HepG2 (cell line): ENCODE results near the gene SLC29A2. TPM values are rescaled to one million over a fixed set of nuclear protein-coding genes. Genes with fewer than 3 reads are reported as not detected.

Experiments used
- BATF2 ChIP-seq: sonication (generic); formaldehyde crosslinking; IDR thresholded peaks from 2 replicates; pipeline ENCODE4 v1.8.0; 2022; ENCODE audit warnings: mild to moderate bottlenecking, missing genetic modification reagents, moderate library complexity
- BRCA1 ChIP-seq: sonication (generic); formaldehyde crosslinking; IDR thresholded peaks from 2 replicates; pipeline ENCODE4 v1.4.0; 2020; ENCODE audit warnings: missing genetic modification reagents
- CTCF ChIP-seq: sonication (generic); formaldehyde crosslinking; IDR thresholded peaks from 2 replicates; pipeline ENCODE4 v1.5.0; 2020; ENCODE audit warnings: mild to moderate bottlenecking, missing genetic modification reagents, moderate library complexity
- KAT8 ChIP-seq: IDR thresholded peaks from 2 replicates; pipeline ENCODE4 v1.6.1; 2016; ENCODE audit warnings: missing genetic modification reagents, missing compliant biosample characterization
- MAZ ChIP-seq, 2 experiments: sonication (generic) in 1 of 2; formaldehyde crosslinking in 1 of 2; IDR thresholded peaks; 2 replicates each; pipeline versions ENCODE4 v1.5.0 to v1.6.1; 2012 to 2020; ENCODE audit warnings: low read depth in 2 of 2, mild to moderate bottlenecking in 2 of 2, borderline replicate concordance in 1 of 2, improper control_type of control experiment in 1 of 2, low read length in 1 of 2, missing genetic modification reagents in 1 of 2, moderate library complexity in 1 of 2
- MTF2 ChIP-seq: sonication (generic); formaldehyde crosslinking; IDR thresholded peaks from 2 replicates; pipeline ENCODE4 v1.5.0; 2020; ENCODE audit warnings: missing genetic modification reagents, borderline replicate concordance
- PATZ1 ChIP-seq: sonication (generic); formaldehyde crosslinking; IDR thresholded peaks from 2 replicates; pipeline ENCODE4 v1.4.0; 2020; ENCODE audit warnings: missing genetic modification reagents
- SRSF1 ChIP-seq: fragments of 200-400 bp; formaldehyde crosslinking; optimal IDR thresholded peaks from 2 replicates; pipeline ENCODE3; 2017; ENCODE audit warnings: mild to moderate bottlenecking, low read depth, low read length, moderate library complexity
- ZBTB20 ChIP-seq: sonication (generic); formaldehyde crosslinking; IDR thresholded peaks from 2 replicates; pipeline ENCODE4 v1.8.1; 2023; ENCODE audit warnings: missing genetic modification reagents, low read depth, mild to moderate bottlenecking, borderline replicate concordance
- ZEB1 ChIP-seq: IDR thresholded peaks from 2 replicates; pipeline ENCODE4 v1.6.1; 2012; ENCODE audit warnings: mild to moderate bottlenecking, low read depth, inconsistent platforms; ENCODE audit not compliant: insufficient replicate concordance
- ZNF234 ChIP-seq: sonication (generic); formaldehyde crosslinking; conservative IDR thresholded peaks from 2 replicates; pipeline ENCODE4 v1.5.1; 2020; ENCODE audit warnings: mild to moderate bottlenecking, missing genetic modification reagents
- ZNF329 ChIP-seq: sonication (generic); formaldehyde crosslinking; IDR thresholded peaks from 2 replicates; pipeline ENCODE4 v1.9.0; 2021; ENCODE audit warnings: low read depth, mild to moderate bottlenecking, missing genetic modification reagents
- ZNF343 ChIP-seq: sonication (generic); formaldehyde crosslinking; IDR thresholded peaks from 2 replicates; pipeline ENCODE4 v1.4.0; 2020; ENCODE audit warnings: mild to moderate bottlenecking, missing genetic modification reagents
- ZNF501 ChIP-seq: sonication (generic); formaldehyde crosslinking; IDR thresholded peaks from 2 replicates; pipeline ENCODE4 v1.5.1; 2020; ENCODE audit warnings: mild to moderate bottlenecking, moderate library complexity, missing genetic modification reagents
- ZNF678 ChIP-seq: sonication (generic); formaldehyde crosslinking; IDR thresholded peaks from 2 replicates; pipeline ENCODE4 v1.4.0; 2020; ENCODE audit warnings: mild to moderate bottlenecking, missing genetic modification reagents
- ZNF776 ChIP-seq: sonication (generic); formaldehyde crosslinking; IDR thresholded peaks from 2 replicates; pipeline ENCODE4 v1.4.0; 2020; ENCODE audit warnings: mild to moderate bottlenecking, missing genetic modification reagents
- ZNF839 ChIP-seq: sonication (generic); formaldehyde crosslinking; IDR thresholded peaks from 2 replicates; pipeline ENCODE4 v1.4.0; 2020; ENCODE audit warnings: missing genetic modification reagents, mild to moderate bottlenecking, borderline replicate concordance
- polyA plus RNA-seq, 8 experiments: library from polyadenylated mRNA; depleted of rRNA in 3 of 8; stranded (reverse) in 7 of 8; unstranded in 1 of 8; fragments of >200 nt; fragmentation: Illumina TruSeq in 4 of 8; extraction: Trizol in 4 of 8; gene quantifications; 2 replicates each; pipeline versions ENCODE4 v1.2.1 to v1.2.3, GENCODE V29; 2011 to 2016; ENCODE audit warnings: low read depth in 4 of 8, missing spikeins in 1 of 8, mixed read lengths in 1 of 8; ENCODE audit not compliant: insufficient read depth in 1 of 8
- total RNA-seq, 5 experiments: library from RNA; depleted of rRNA; stranded (reverse); fragments of >200 nt; fragmentation: Illumina TruSeq; extraction: Trizol; gene quantifications; 2 replicates each; pipeline ENCODE4 v1.2.3, GENCODE V29; 2016; ENCODE audit warnings: low read depth in 1 of 5
- TF ChIP-seq, protein P1 (sequence below): sonication (generic); formaldehyde crosslinking; IDR thresholded peaks from 2 replicates; pipeline ENCODE4 v1.4.0; 2020; ENCODE audit warnings: mild to moderate bottlenecking, low read depth, missing genetic modification reagents
- TF ChIP-seq, protein P2 (sequence below): sonication (generic); formaldehyde crosslinking; IDR thresholded peaks from 2 replicates; pipeline ENCODE4 v1.5.0; 2020; ENCODE audit warnings: missing genetic modification reagents

Gene SLC29A2
- total and polyA plus RNA-seq, 2 of the 13 experiments (the other 11 are each of a cell fraction or from before 2014, with no cell fraction given): 0.63 to 0.66 TPM

DNA sequence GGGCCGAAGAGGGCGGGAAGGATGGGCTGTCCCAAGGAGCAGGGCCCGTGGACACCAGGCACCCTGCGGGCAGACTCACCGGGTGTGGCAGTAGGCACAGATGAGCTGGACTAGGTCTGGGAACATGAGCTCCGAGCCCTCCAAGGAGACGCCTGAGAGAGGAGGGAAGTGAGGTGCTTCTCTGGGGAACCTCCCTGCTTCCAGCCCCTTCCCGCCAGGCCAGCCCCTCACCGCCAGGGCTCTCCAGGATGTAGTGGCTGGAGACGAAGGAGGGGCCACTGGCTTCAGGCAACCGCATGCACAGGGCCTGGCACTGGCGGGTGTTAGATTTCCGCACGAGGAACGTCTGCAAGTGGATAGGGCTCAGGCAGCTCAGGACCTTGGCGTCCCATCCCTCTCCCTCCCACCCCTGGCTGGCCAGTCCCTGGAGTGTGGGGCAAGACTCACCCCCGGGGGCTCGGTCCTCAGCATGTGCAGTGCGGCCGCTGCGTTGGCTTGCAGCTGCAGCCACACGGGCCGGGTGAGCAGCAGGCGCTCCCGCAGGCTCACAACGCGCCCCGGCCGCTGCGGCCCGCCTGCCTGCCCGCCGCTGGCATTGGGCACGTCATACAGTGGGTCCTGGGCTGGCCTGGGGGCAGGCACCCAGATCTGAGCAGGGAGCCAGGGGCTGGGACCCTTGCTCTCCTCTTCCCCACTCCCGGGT, 35.9 kb downstream of the SLC29A2 start (continued):
- no peak for TF ChIP-seq KAT8 (CRISPR knock-in tag)
- no peak for TF ChIP-seq ZNF839 (CRISPR knock-in tag)
- TF ChIP-seq MAZ (IDR thresholded peaks at IDR 0.05; ENCODE audit: borderline replicate concordance, low read depth, low read length): no peak
- no peak for TF ChIP-seq MAZ (CRISPR knock-in tag; IDR thresholded peaks at IDR 0.05; ENCODE audit: low read depth)
- TF ChIP-seq MTF2 (CRISPR knock-in tag): no peak
- TF ChIP-seq ZNF501 (CRISPR knock-in tag): peak; percentile 71; the same call in 1 of the 2 replicates
- peak; percentile 28; the same call in 1 of the 2 replicates for TF ChIP-seq PATZ1 (CRISPR knock-in tag)
- 0 out of 2 replicates have a peak, but pooled peaks have one; percentile 49 for TF ChIP-seq ZNF776 (CRISPR knock-in tag)
- TF ChIP-seq, protein P1, sequence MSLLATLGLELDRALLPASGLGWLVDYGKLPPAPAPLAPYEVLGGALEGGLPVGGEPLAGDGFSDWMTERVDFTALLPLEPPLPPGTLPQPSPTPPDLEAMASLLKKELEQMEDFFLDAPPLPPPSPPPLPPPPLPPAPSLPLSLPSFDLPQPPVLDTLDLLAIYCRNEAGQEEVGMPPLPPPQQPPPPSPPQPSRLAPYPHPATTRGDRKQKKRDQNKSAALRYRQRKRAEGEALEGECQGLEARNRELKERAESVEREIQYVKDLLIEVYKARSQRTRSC: 0 out of 2 replicates have a peak, but pooled peaks have one; percentile 17
- 0 out of 2 replicates have a peak, but pooled peaks have one; percentile 10 for TF ChIP-seq CTCF (CRISPR knock-in tag)
- TF ChIP-seq, protein P2, sequence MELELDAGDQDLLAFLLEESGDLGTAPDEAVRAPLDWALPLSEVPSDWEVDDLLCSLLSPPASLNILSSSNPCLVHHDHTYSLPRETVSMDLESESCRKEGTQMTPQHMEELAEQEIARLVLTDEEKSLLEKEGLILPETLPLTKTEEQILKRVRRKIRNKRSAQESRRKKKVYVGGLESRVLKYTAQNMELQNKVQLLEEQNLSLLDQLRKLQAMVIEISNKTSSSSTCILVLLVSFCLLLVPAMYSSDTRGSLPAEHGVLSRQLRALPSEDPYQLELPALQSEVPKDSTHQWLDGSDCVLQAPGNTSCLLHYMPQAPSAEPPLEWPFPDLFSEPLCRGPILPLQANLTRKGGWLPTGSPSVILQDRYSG (CRISPR knock-in tag): no peak
- no peak for TF ChIP-seq SRSF1
- TF ChIP-seq ZNF343 (CRISPR knock-in tag): 0 out of 2 replicates have a peak, but pooled peaks have one; percentile 8
- 0 out of 2 replicates have a peak, but pooled peaks have one; percentile 8 for TF ChIP-seq ZBTB20
- TF ChIP-seq ZNF678 (CRISPR knock-in tag): peak; percentile 34; the same call in 1 of the 2 replicates
- TF ChIP-seq BATF2 (CRISPR knock-in tag): no peak
- TF ChIP-seq ZEB1: no peak
- TF ChIP-seq BRCA1: no peak
- no peak for TF ChIP-seq ZNF329 (CRISPR knock-in tag)
- TF ChIP-seq ZNF234 (CRISPR knock-in tag): 0 out of 2 replicates have a peak, but pooled peaks have one; percentile 9
